Uterus (tissue), 4 donors: ENCODE data around the gene DDIT4. TPM values are rescaled to one million over a fixed set of nuclear protein-coding genes. Genes with fewer than 3 reads are reported as not detected.

Experiments
- DNase-seq, 2 donors: peaks; one replicate each; pipeline ENCODE4 v3.0.0-alpha.2; 2019 to 2020
- H3K27ac ChIP-seq, 2 donors: fragments of 200-600 bp; sonication (generic); 1 replicate in 1 of 2; 2 replicates in 1 of 2; pipeline ENCODE4 v1.5.1; 2016 to 2018
- H3K27me3 ChIP-seq, 2 donors: fragments of 200-600 bp; sonication (generic); one replicate each; pipeline ENCODE4 v1.5.1; 2018 to 2019; ENCODE audit warnings: control low read depth in 1 of 2
- H3K36me3 ChIP-seq, 2 donors: fragments of 200-600 bp; sonication (generic); one replicate each; pipeline ENCODE4 v1.5.1; 2019; ENCODE audit warnings: control low read depth in 1 of 2
- H3K4me1 ChIP-seq, 2 donors: fragments of 200-600 bp; sonication (generic); one replicate each; pipeline ENCODE4 v1.5.1; 2018 to 2019; ENCODE audit warnings: control low read depth in 1 of 2
- H3K4me3 ChIP-seq, 2 donors: fragments of 200-600 bp; sonication (generic); 1 replicate in 1 of 2; 2 replicates in 1 of 2; pipeline ENCODE4 v1.5.1; 2018 to 2019; ENCODE audit warnings: mild to moderate bottlenecking in 1 of 2
- H3K9me3 ChIP-seq, 2 donors: fragments of 200-600 bp; sonication (generic); one replicate each; pipeline ENCODE4 v1.5.1; 2019; ENCODE audit warnings: control low read depth in 1 of 2
- CTCF ChIP-seq, 4 experiments: fragments of 200-600 bp in 2 of 4; fragments of 450-650 bp in 2 of 4; sonication (generic) in 2 of 4; IDR thresholded peaks; one replicate each; pipeline ENCODE4 v1.5.1; 2016 to 2019; ENCODE audit warnings: antibody characterized with exemption in 4 of 4, mild to moderate bottlenecking in 2 of 4, moderate library complexity in 1 of 4
- POLR2A ChIP-seq, 2 donors: fragments of 450-650 bp; IDR thresholded peaks; one replicate each; pipeline ENCODE4 v1.6.1; 2016; ENCODE audit warnings: antibody characterized with exemption in 2 of 2, mild to moderate bottlenecking in 1 of 2, moderate library complexity in 1 of 2
- intact Hi-C: fragments of 100-400 bp; cut with DNase I; formaldehyde crosslinking; loops from one replicate; pipeline ENCODE4 v1.15.1; 2023; ENCODE audit warnings: low total_unique reads
- total RNA-seq, 4 donors: library from RNA; depleted of rRNA in 3 of 4; stranded (reverse); fragments of >200 nt in 3 of 4; gene quantifications; one replicate each; pipeline versions ENCODE4 v1.1.0 to v1.2.4, GENCODE V29; 2014 to 2023
- donor health status: DM: yes; HTN: yes; CAD: no.

Gene DDIT4
- total RNA-seq, 4 donors from 2014 or later: 118 to 210 (median 145) TPM

GRCh38 chr10:72250666-72251065 lies 23.1 kb upstream of the DDIT4 start:
- DNase-seq: peak; percentile 77 to 80
- H3K4me1 ChIP-seq: peaks cover 24 to 45% of the 10 kb centered on the region in 2 donors
- TF ChIP-seq POLR2A (IDR thresholded peaks at IDR 0.05) (no peak), CTCF (IDR thresholded peaks at IDR 0.05) (no peak)
- no peaks in the 10 kb centered on the region for H3K27me3 ChIP-seq
- no peaks in the 10 kb centered on the region for H3K36me3 ChIP-seq
- no peaks in the 10 kb centered on the region for H3K9me3 ChIP-seq
- intact Hi-C loops: no loop called here
- peak overlapping the region; percentile 92 to 99 for H3K27ac ChIP-seq
- no peak overlapping the region for H3K4me3 ChIP-seq

GRCh38 chr10:72251635-72252034 lies 22.1 kb upstream of the DDIT4 start:
- peaks cover 30 to 51% of the 10 kb centered on the region in 2 donors for H3K4me1 ChIP-seq
- intact Hi-C loops: no loop called here
- no peak for DNase-seq
- no peak overlapping the region for H3K4me3 ChIP-seq
- H3K36me3 ChIP-seq: no peaks in the 10 kb centered on the region
- no peaks in the 10 kb centered on the region for H3K27me3 ChIP-seq
- no peak for TF ChIP-seq POLR2A (IDR thresholded peaks at IDR 0.05)
- no peak for TF ChIP-seq CTCF (IDR thresholded peaks at IDR 0.05)
- H3K27ac ChIP-seq: peak overlapping the region; percentile 92 to 99
- no peaks in the 10 kb centered on the region for H3K9me3 ChIP-seq

- peaks cover 25 to 41% of the 10 kb centered on the region in 2 donors for H3K4me1 ChIP-seq
- no peak for TF ChIP-seq POLR2A (IDR thresholded peaks at IDR 0.05)
- no peak for TF ChIP-seq CTCF (IDR thresholded peaks at IDR 0.05)
These were observed 20.8 kb upstream of the DDIT4 start for GRCh38 chr10:72252972-72253371.

GRCh38 chr10:72253578-72253977 lies 20.1 kb upstream of the DDIT4 start:
- no peaks in the 10 kb centered on the region for H3K36me3 ChIP-seq
- peak overlapping the region; percentile 92 to 99 for H3K27ac ChIP-seq
- no peaks in the 10 kb centered on the region for H3K9me3 ChIP-seq
- intact Hi-C loops: no loop called here
- no peak for TF ChIP-seq CTCF (IDR thresholded peaks at IDR 0.05)
- TF ChIP-seq POLR2A (IDR thresholded peaks at IDR 0.05): no peak
- peaks cover 23 to 38% of the 10 kb centered on the region in 2 donors for H3K4me1 ChIP-seq
- H3K4me3 ChIP-seq: no peak overlapping the region
- no peaks in the 10 kb centered on the region for H3K27me3 ChIP-seq
- no peak for DNase-seq

More at GRCh38 chr10:72252972-72253371, 20.8 kb upstream of the DDIT4 start:
- intact Hi-C loops: no loop called here
- Histone ChIP-seq H3K36me3 (no peaks in the 10 kb centered on the region), H3K27me3 (no peaks in the 10 kb centered on the region), H3K4me3 (no peak overlapping the region), H3K27ac (peak overlapping the region; percentile 92 to 99), H3K9me3 (no peaks in the 10 kb centered on the region)
- no peak for DNase-seq

GRCh38 chr10:72254813-72255568 lies 18.7 kb upstream of the DDIT4 start:
- Histone ChIP-seq H3K4me3 (no peak overlapping the region), H3K36me3 (no peaks in the 10 kb centered on the region), H3K4me1 (peaks cover 27 to 43% of the 10 kb centered on the region in 2 donors), H3K9me3 (no peaks in the 10 kb centered on the region), H3K27ac (peak overlapping the region; percentile 92 to 99), H3K27me3 (no peaks in the 10 kb centered on the region)
- peak; percentile 91 to 95 for DNase-seq
- TF ChIP-seq CTCF (IDR thresholded peaks at IDR 0.05): no peak
- TF ChIP-seq POLR2A (IDR thresholded peaks at IDR 0.05): peak; percentile 46 to 65
- intact Hi-C loops: no loop called here
